HG02759 (cell line): ENCODE measurements around the gene GRB10.
"Not testable (repeated sequence)": the region's sequence is repeated elsewhere in the genome, so short reads cannot be mapped to it uniquely, and the experiment has no call there.

Experiments used
- ATAC-seq: cut with Tn5 transposase; IDR thresholded peaks from one replicate; pipeline ENCODE4 v1.9.1; 2021; ENCODE audit warnings: mild to moderate bottlenecking, moderate library complexity; ENCODE audit not compliant: unreplicated experiment

GRB10 gene

DNA sequence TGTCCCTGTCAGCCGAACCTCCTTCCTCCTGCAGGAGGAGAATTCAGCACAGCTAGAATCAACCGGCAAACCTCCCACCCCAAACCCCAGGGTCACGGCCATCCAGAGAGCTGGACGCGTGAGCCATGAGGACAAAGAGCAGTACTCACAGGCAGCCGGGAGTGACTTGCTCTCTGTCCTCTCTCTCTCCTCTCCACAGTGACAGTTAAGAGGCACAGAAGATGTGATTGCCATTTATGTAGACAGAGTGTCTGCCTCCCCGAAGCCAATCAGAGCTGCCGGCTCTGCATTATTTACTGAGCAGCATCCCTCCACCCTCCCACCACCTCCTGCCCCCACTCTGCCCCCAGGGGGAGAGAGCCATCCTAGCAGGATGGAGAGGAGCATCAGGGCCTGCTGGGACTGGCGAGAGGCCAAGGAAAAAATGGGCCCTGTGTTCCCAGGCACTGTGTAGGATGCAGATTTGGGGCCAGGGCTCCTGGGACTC is 221.8 kb downstream of the GRB10 start:
- ATAC-seq = no peak

DNA sequence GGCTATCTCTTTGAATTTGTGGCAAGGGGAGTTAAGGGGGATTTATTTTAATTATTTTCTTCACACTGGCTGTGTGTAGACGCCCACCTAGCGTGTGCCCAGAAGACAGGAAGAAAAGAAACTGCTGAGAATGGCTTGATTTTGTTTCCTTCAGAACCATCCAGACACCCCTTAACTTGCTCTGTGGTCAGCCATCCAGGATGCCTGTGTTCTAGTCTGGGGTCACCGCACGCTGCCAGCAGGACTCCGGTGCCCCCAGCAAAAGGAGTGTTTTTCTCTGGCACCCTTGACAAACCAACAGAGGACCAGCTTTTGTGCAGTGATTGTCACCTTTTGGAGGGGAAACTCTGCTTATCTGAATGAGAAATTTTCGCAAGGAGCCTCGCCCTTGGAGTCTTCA is 222.8 kb downstream of the GRB10 start:
- no peak for ATAC-seq

- no peak for ATAC-seq
These were observed 224.2 kb downstream of the GRB10 start for GRCh38 chr7:50558294-50559053.

- no peak for ATAC-seq
These were observed 225.6 kb downstream of the GRB10 start for GRCh38 chr7:50557099-50557498.

DNA sequence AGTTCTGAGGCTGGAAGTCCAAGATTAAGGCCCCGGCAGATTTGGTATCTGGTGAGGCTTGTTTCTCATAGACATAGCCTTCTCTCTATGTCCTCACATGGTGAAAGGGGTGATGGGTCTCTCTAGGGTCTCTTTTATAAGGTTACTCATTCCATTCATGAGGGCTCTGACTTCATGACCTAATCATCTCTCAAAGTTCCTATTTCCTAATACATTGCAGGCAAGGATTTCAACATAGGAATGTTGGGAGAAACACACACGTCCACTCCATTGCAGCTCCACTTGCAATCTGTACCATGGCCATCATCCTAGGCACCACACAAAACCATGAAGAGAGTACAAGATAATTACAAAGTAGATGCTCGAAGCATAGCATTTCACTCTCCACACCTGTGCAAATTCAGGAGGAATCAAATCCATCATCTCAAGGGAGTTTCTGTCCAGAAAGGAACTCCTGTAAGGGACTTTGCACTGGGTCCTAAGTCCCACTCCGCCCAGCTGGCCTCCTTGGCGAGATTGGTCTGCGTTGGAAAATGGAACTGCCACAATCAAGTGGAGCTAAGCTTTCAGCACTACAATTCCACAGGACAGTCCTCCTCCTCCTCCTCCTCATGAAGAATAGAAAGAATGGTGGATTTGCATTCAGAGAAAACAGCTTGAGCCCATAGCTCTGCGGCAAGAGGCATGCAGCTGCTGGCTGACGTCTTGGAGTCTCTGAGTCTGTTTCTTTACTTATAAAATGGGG is 226.3 kb downstream of the GRB10 start:
- no peak for ATAC-seq

DNA sequence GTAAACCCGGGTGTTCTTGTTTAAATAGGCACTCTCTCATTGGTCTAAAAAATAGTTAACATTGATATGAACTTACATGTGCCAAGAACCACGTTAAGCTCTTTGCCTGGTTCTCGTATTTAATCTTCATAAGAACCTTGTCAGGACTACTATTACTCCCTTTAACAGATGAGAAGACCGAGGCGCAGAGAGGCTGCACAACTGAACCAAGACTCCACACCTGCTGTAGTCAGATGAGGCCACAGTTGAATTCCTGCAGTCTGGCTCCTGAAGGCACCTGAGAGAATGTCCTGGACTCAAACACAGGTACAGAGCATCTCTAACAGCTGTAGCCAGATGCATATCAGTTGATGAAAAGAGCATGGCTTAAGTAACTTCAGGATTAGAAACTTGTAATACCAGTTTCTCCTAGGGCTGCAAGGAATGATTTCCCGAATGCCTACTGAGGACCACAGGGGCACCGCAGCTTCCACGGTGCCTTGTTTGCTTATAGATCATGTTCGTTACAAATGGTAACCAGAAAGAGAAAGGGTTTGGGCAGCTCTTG is 227.0 kb downstream of the GRB10 start:
- no peak for ATAC-seq

GRCh38 chr7:50554431-50555322 is 228.0 kb downstream of the GRB10 start:
- ATAC-seq = no peak

GRCh38 chr7:50553973-50554372 is 228.7 kb downstream of the GRB10 start:
- ATAC-seq = no peak

- no peak for ATAC-seq
These were observed 229.8 kb downstream of the GRB10 start for GRCh38 chr7:50552921-50553320.

DNA sequence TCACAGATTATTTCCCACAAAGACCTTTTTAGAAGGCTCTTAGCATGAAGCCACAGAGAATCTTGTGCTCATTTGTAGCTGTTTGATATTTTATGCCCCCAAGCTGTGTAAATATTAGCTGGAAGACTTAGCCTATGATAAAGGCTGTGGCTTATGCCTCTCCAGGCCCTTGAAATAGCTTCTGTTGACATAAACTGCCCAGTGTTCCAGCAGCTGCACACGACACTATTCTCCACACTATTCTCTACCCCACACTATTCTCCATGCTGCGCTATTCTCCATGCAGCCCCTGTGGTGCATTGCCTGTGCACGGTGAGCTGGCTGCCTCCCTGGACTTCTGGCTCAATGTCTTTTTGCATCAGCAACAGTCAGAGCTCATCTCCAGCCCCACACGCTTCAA is 230.6 kb downstream of the GRB10 start:
- no peak for ATAC-seq

DNA sequence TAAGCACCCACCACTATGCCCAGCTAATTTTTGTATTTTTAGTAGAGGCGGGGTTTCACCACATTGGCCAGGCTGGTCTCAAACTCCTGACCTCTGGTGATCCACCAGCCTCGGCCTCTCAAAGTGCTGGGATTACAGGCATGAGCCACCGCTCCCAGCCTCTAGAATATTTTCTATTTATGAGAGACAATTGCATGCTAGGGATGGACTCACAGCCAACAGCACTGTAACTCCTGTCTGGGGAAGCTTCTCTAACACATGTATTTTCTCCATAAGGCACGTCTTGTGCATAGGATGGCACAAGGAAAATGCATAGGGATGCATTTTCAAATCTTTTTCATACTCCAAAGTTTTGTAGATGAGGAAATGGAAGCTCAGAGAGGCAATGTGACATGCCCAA is 237.1 kb downstream of the GRB10 start:
- ATAC-seq = not testable (repeated sequence)

GRCh38 chr7:50544992-50545391 is 237.7 kb downstream of the GRB10 start:
- ATAC-seq = no peak

DNA sequence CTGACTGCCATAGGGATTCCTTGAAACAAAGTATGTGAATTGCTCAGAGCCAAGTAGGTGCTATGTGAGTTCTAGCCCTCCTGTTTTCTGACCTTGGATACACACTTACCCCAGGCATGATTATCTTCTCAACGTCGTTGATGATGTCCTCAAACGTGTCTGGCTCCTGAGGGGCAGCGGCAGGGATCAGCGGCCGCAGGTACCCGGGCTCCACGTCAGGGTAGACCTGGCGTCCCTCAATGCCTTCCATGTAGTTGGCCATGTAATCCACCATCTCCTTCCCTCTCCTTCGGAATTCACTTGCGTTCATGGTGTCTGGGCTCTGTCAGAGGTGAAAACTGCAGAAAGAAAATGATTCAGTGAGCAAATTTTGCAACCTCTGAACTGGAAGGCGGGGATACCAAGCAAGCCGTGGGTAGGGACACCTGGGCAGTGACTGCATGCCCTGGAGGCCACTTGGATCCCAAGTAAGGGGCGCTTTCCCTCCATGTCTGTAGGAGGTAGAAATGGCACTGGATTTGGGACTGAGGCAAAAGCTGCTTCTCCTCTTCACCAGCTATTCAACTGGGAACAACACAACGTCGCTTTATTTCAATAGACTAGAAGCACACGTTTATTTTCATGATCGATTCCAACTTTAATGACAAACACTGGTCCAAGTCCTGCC is 238.8 kb downstream of the GRB10 start:
- no peak for ATAC-seq

DNA sequence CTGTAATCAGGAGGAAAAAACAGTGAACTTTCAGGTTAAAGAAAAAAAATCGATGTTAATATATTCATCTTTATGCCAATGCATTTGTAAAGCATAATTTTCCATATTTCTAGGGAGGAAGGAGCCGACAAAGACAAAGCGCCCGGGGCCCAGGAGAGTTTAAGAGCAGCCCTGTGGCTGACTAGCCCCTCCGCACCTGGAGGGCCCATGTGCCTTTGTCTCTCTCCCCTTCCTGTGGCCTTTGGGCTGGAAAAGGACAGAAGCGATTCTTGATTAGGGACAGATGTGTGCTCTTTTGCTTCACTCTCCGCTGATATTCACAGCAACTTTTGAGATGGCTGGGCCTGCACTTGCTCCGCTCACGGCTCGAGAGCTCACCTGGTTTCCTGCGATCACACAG is 240.6 kb downstream of the GRB10 start:
- no peak for ATAC-seq

DNA sequence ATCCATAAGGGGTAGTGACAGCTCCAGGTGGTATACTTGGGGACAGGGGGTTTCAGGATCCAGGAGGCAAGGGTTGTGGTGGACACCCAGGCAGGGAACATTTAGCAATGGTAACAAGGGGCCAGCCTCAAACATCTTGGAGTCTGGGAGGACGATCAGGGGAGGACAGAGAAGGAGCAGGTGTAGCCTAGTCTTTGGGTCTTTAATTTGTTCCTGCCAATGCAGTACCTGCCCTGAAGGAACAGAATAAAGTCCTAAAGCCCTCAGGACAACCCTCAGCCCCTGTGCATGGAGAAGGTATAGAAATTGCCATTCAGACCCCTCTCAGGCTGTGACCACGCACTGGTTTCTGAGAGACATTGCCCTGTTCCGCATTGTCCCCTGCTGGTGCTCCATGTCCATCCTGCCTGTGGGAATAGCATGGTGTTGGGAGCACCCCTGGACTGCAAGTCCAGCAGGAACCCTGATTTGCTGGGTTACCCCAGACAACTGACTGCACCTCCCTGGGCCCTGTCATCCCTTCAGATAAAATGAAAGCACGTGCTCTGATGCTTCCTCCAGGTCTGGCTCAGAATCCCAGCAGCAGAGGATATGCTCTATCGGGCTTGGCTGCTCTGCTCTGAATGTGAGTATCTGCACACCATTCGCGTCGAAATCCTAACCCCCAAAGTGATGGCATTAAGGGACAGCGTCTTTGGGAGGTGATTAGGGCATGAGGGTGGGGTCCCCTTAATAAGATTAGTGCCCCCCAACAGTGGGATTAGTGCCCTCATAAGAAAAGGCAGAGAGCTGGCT is 241.7 kb downstream of the GRB10 start:
- ATAC-seq = no peak
